ENCODE results near the gene ZFHX3.

The ZFHX3 gene

DNA sequence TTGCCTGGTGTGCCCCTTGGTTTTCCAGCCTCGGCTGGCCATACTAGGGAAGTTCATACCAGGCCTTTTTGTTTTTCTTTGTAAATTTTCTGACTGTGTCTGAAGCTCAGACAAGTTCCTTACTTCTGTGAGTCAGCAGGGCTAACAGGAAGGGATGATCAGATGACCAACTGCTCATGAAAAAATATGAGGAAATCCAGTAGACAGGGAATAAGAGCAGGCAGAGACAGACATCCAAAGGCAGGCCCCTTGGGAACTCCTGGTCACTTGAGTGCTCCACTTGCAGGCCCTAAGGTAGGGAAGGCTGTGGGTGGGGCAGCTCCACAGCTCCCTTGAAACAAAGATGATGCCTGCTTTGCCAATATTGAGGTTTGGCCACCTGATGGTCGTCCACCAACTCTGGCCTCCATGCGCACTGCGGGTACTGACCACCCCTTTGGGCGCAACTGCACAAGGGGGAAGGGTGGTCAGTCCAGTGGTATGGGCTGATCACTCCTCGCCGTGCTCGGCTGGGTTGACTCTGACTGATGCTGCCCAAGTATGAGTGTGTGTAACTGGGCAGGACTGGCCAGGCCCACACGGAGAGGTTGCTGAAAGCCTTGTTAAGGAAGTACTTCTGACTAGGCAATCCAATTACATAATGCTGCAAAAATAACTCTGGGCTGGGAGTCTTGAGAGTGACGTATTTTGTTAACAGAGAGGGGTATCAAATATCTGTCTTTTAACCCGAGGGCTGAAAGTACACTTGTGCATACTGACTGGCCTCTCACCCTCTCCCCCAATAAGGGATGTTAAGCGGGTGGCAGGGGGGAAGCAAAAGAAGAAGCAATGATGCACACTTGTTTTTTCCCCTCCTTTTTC is 20.8 kb upstream of the ZFHX3 start:
- peak; percentile 64 for DNase-seq

- no peak for DNase-seq
These were observed 20.0 kb upstream of the ZFHX3 start for GRCh38 chr16:73067671-73068540.

DNA sequence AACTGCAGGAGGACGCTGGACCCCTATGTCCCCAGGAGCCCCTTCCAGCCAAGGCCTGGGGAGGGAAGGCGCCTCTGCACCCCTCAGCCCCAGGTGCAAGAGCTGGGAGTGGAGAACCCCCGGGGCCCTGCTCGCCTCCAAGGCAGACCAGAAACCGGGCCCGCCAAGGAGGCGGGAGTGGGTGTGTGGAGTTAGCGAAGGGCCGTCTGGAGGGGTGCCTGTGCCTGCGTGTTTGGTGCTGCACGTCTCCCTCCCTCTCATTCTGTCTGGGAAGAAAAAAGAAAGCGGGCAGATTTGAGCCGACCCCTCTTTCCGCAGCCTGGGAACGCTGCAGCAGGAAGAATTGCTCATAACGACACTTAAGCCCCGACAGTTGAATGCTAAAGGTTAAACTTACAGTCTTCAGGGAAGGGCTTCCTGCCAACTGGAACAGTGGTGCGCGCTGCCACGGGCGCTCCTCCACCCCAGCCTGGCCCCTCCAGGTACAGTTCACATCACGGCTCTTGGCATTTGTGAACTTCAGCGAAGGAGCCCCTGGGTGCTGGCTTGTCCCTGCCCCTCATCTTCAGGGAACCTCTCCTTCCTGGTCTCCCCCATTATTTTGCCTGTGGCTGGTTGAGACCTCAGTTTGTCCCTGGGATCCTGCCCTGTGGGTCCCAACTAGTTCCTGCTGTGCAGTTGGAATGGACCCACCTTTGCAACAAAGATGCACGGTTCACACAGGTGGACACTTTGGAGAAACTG is 19.2 kb upstream of the ZFHX3 start:
- no peak for DNase-seq

DNA sequence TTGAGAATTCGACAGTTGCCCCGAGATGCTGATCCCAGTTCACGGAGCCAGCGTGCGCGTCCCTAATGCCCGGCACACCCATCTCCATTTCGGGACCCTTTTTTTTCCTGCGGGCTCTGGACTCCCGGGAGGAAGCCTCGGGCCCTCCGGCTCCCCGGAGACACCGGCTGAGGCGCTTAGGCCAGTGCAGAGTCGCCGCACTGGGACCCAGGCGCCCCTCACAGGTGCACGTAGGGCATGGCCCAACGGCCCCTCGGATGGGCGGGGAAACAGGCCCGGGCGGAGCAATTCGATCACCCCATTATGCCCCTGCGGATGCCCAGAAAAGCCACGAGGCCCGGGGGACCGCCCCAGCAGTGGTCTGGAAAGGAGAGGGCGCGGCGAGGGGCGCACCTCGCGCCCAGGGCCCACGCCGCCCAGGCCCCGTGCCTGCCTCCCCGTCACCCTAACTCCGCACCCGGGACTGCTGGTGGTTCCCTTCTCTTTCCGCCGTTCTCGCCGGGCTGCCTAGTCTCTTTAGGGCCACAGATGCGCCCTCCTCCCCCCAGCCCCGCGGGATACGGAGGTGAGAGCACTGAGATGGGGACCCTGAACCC is 18.5 kb upstream of the ZFHX3 start:
- no peak for DNase-seq

DNA sequence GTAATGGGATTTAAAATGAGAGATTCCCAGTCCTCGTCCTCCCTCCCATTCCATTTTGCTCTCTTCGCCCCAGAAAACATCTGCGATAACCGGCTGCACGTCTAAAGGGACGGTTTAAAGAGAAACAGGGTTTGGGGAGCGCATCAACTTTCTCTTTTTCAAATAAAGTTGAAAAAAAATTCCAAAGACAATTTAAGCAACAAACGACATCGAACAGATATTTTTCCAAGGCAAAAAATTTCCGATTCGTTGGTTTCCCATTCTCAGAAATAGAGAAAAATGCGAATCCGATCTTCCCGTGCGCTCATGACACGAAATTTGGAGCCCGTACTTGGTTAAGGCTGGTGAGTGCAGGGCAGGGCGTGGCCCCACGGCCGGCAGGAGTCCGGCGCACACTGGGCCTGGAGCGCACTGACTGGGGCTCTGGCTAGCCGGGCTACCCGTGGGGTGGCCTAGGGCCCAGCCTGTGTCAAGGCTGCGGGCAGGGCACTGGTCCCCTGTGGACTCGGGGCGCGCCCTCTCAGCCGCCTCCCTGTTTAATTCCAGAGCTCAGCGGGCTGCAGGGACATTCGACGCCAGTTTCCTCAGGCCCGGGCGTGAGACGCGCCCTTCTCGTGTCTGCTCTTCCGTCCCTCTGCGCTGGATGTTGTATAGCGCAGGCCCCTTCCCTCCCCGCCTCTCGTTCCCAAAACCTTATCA is 17.9 kb upstream of the ZFHX3 start:
- DNase-seq, result no peak

GRCh38 chr16:73064994-73065545 is 17.1 kb upstream of the ZFHX3 start:
- no peak for DNase-seq

DNA sequence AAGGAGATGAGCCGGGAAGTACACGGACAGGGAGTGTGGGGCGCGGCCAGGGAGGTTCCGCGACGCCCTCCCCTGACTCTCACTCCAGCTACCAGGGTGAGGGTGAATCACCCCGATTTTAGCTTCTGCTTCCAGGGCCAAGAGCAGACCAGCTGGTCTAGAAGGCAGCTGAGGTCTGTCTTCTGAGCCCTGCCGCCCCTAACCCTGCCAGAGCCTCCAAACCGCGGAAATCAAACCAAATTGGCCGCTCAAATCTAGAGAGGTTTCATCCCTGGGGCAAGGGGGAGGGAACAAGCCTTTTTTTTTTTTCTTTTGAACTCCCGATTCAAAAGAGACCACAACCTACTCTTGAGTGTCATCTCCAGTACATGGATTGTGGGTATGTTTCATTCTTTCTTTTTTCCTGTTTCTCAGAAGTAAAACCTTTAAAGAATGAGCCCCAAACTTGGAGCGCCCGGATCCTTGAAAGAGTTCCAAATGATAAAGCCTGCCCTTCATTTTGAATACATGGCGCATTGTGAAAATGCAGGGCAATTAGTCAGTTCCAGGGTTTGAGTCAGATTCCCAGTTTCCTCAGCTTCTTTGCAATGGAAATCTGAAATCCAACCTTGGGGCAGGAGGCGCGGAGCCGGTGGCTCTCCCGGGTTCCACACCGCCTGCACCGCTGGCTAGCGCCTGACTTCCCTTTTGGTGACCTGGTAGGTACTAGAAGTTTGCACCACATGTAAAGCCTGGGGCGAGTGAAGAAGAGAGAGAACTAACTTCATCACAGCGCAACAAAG is 16.5 kb upstream of the ZFHX3 start:
- DNase-seq, result no peak

- DNase-seq, result no peak
These were observed 15.9 kb upstream of the ZFHX3 start for GRCh38 chr16:73063854-73064211.

GRCh38 chr16:73062743-73063733 is 15.1 kb upstream of the ZFHX3 start:
- no peak for DNase-seq

- no peak for DNase-seq
These were observed 14.2 kb upstream of the ZFHX3 start for GRCh38 chr16:73062001-73062616.

- DNase-seq, result no peak
These were observed 13.1 kb upstream of the ZFHX3 start for GRCh38 chr16:73060892-73061490.

GRCh38 chr16:73059779-73060615 is 12.1 kb upstream of the ZFHX3 start:
- DNase-seq, result peak; percentile 28

GRCh38 chr16:73058616-73059409 is 10.9 kb upstream of the ZFHX3 start:
- peak; percentile 46 for DNase-seq

DNA sequence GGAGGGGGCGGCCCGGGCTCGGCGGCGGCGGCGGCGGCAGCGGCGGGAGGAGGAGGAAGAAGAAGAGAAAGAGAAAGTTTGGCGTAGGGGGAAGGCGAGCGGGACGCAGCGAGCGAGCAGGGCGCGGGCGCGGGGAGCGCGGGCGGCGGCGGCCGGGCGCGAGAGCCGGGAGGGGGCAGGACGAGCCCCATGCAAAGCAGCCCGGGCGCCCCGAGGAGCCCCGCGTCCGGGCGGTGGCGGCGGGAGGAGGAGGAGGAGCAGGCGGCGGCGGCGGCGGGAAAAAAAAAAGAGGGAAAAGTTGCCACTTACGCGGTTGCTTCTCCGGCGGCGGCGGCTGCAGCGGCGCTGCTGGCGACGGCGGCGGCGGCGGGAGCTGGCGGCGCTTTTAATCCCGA is 10.3 kb upstream of the ZFHX3 start:
- no peak for DNase-seq

- DNase-seq, result no peak
These were observed 9.6 kb upstream of the ZFHX3 start for GRCh38 chr16:73057291-73058210.

- peak; percentile 67 for DNase-seq
These were observed 9.0 kb upstream of the ZFHX3 start for GRCh38 chr16:73056921-73057290.
